NCI-H2081 treated with DMSO at 0.1 percent for 48 hours (cell line): ENCODE data around the gene CCNDBP1.
A peak's percentile ranks its signal among the peaks of the same experiment; 100 is the strongest.
"Not testable (repeated sequence)": the region's sequence is repeated elsewhere in the genome, so short reads cannot be mapped to it uniquely, and the experiment has no call there.

Source experiments
- DNase-seq: peaks from one replicate; lab custom pipeline; 2025; lab: John Stamatoyannopoulos, UW

CCNDBP1 gene

DNA sequence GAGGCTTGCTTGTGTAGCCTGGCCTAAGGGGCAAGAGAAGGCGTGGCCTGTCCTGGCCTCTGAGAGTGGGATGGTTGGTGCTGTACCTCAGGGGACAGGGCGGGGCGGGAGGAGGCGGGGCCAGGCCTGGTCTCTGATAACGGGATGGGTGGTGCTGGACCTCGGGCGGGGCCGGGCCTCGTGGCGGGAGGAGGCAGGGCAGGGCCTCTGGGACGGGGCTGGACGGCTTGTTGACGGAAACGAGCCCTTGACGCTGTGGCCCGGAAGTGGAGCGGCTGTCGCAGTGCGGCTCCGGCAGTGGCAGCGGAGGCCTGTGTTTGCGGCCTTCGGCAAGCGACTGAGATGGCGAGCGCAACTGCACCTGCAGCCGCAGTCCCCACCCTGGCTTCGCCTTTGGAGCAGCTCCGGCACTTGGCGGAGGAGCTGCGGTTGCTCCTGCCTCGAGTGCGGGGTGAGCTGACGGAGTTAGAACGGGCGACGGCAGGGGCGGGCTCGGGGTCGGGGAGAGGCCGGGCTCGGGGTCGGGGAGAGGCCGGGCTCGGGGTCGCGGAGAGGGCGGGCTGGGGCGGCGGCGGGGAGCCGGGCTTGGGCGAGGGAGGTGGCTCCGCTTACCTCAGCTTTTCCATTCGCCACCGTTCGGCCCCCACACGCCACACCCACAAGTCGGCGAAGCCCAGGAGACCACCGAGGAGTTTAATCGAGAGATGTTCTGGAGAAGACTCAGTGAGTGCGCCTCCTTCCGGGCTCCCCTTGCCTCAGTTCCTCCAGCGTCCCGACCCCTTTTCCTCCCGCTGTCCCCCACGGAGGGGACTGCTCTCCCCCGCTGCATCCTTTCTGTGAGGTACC is at the start of gene CCNDBP1:
CCNDBP1 (plus strand) TSS at position 247 of the 846 bp plus-strand sequence; CDS start at position 343, 96 bp downstream.
- DNase-seq, result no peak

GRCh38 chr15:43143203-43143941 is 41.8 kb upstream of the CCNDBP1 start:
- no peak for DNase-seq

DNA sequence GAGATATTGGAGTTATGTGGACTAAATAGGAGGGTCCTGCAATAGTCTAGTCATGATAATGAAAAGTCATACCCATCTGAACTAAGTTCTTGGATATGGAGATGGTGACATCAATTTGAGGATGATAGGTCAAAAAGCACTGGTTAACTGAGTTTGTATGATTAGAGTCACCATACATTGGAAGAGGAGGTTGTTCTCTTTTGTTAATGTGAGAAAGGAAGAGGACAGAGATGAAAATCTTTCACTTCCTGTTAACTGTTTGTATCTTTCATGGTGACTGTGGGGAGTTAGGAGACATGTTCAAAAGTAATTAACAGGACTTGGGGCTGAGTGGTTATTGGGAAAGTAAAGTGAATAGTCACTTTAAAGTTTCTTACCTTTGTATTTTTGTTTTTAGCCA is 40.7 kb upstream of the CCNDBP1 start:
- no peak for DNase-seq

DNA sequence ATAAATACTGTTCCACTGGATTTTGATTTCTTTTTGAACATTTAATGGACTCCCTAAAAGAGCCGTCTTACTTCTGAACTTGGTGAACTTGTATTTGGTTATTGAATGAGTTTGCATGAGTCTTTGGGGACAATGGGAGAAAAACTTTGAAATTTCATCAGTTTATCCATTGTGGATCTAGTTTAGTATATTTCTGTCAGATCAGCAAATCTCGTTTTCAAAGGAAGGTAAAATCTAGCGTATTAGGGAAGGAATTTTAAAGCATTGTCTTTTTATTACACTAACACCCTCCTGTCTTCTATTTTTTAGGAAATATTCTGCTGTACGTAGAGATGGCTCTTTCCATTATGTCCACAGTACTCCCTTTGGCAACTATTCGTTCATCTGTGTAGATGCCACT is 39.0 kb upstream of the CCNDBP1 start:
- DNase-seq, result no peak

DNA sequence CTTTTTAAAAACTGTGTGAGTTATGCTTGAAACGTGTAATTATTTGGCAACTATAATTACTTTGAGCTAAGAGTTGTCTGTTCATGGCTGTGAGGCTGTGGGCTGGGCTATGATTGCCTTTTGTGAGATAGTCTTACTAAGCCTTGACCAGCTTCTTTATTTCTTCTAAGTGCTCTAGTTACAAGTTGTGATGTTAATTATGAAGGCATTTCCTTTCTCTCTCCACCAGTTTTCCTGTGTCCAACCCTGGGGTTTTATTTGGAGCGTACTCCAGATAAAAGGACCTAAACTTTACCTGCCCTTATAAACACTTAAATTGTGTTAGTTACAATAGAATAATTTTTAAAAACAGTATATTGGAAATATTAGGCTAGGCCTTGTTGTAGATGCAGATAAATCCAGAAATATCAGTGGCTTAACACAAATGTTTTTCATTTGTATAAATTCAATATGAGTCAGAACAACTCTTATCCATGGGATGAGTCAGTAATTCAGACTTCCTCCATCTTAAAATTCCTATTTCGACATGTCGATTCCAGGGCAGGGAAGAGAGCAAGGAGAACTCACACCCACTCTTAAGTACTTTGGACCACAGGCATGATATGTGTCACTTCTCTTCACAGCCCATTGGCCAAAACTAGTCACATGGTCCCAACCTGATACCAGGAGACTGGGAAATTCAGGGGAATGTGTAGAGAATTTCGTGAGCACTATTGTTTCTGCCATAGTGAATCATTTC is 34.8 kb upstream of the CCNDBP1 start:
- no peak for DNase-seq

GRCh38 chr15:43151688-43152087 is 33.5 kb upstream of the CCNDBP1 start:
- no peak for DNase-seq

DNA sequence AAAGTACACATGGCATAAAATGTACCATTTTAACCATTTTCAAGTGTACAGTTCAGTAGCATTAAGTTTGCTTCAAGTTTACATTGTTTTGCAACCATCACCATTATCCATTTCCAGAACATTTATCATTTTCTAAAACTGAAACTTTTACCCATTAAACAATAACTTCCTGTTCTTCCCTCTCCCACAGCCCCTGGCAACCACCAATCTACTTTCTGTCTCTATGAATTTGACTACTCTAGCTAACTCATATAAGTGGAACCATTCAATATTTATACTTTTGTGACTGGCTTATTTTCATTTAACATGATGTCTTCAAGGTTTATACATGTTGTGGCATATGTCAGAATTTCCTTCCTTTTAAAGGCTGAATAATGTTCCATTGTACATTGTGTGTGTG is 31.9 kb upstream of the CCNDBP1 start:
- no peak for DNase-seq

DNA sequence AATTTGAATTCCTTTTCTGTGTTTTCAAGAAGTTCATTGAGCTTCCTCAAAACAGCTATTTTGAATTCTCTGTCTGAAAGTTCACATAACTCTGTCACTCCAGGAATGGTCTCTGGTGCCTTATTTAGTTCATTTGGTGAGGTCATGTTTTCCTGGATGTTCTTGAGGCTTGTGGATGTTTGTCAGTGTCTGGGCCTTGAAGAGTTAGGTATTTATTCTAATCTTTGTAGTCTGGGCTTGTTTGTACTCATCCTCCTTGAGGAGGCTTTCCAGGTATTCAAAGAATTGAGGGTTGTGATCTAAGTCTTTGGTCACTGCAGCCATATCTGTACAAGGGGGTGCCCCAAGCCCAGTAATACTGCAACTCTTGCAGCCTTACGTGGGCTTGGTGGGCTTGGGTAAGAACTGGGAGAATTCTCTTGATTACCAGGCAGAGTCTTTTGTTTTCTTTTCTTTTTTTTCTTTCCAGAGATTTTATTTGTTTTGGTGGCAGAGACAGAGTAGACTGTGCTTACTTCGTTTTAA is 19.3 kb upstream of the CCNDBP1 start:
- no peak for DNase-seq

DNA sequence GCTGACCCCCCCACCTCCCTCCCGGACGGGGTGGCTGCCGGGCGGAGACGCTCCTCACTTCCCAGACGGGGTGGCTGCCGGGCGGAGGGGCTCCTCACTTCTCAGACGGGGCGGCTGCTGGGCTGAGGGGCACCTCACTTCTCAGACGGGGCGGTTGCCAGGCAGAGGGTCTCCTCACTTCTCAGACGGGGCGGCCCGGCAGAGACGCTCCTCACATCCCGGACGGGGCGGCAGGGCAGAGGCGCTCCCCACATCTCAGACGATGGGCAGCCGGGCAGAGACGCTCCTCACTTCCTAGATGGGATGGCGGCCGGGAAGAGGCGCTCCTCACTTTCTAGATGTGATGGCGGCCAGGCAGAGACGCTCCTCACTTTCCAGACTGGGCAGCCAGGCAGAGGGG is 17.9 kb upstream of the CCNDBP1 start:
- not testable (repeated sequence) for DNase-seq

- DNase-seq, result no peak
Observed at GRCh38 chr15:43168192-43169107, 16.8 kb upstream of the CCNDBP1 start.

GRCh38 chr15:43169888-43170287 is 15.3 kb upstream of the CCNDBP1 start:
- DNase-seq, result no peak

DNA sequence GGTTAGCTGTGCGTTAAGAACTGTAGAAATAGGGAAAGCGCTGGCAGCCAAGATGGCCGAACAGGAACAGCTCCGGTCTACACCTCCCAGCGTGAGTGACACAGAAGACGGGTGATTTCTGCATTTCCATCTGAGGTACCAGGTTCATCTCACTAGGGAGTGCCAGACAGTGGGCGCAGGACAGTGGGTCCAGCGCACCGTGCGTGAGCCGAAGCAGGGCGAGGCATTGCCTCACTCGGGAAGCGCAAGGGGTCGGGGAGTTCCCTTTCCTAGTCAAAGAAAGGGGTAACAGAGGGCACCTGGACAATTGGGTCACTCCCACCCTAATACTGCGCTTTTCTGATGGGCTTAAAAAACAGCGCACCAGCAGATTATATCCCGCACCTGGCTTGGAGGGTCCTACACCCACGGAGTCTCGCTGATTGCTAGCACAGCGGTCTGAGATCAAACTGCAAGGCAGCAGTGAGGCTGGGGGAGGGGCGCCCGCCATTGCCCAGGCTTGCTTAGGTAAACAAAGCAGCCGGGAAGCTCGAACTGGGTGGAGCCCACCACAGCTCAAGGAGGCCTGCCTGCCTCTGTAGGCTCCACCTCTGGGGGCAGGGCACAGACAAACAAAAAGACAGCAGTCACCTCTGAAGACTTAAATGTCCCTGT is 9.4 kb upstream of the CCNDBP1 start:
- not testable (repeated sequence) for DNase-seq

DNA sequence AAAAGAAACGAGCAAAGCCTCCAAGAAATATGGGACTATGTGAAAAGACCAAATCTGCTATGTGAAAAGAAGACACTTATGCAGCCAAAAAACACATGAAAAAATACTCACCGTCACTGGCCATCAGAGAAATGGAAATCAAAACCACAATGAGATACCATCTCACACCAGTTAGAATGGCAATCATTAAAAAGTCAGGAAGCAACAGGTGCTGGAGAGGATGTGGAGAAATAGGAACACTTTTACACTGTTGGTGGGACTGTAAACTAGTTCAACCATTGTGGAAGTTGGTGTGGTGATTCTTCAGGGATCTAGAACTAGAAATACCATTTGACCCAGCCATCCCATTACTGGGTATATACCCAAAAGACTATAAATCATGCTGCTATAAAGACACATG is 8.1 kb upstream of the CCNDBP1 start:
- not testable (repeated sequence) for DNase-seq

DNA sequence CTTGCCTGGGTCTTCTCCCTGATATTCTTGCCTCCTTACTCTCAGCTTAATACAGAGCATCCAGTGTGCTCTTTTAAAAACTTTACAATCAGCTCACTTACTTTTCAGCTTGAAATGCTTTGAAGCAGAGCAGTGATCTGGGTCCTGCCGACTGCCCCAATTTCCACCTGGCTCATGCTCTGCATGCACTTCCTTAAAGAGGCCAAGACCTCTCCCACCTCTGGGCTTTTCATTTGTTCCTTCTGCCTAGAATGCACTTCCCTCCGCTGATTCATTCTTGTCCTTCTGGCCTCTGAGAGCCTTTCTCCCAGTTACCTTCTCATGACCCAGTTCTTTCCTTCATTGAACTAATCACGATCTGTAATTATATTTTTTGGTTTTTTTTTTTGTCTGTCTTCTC is 1.9 kb upstream of the CCNDBP1 start:
- DNase-seq, result no peak

GRCh38 chr15:43184407-43185124 is 637 bp upstream of the CCNDBP1 start:
- no peak for DNase-seq

- no peak for DNase-seq
Observed at GRCh38 chr15:43186003-43186353, 775 bp downstream of the CCNDBP1 start.

DNA sequence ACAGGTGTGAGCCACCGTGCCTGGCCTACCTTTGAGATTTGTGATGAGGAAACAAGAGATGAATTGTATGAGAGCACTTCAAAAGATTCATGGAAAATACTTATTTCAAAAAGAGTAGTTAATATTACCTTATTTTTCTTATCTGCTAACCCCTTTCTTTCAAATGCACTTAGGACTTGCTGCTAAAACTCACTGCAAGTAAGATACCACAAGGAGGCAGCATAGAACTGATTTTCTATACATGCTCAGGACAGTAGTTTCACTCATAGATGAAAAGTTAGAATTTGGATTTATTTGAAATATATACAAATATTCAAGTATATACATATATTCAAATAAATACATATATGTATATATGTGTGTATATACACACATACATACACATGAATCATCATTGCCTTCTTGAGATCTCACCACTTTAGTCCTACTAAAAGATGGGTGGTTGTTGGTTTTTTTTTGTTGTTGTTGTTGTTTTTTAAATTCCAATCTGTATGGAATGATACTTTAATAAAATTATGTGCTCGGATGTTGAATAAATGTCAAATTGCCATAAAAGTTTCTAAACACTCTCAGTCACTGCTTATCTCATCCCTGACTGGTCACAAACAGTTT is 2.4 kb downstream of the CCNDBP1 start:
- peak; percentile 34 for DNase-seq

GRCh38 chr15:43189296-43189695 is 4.1 kb downstream of the CCNDBP1 start:
- DNase-seq, result no peak

DNA sequence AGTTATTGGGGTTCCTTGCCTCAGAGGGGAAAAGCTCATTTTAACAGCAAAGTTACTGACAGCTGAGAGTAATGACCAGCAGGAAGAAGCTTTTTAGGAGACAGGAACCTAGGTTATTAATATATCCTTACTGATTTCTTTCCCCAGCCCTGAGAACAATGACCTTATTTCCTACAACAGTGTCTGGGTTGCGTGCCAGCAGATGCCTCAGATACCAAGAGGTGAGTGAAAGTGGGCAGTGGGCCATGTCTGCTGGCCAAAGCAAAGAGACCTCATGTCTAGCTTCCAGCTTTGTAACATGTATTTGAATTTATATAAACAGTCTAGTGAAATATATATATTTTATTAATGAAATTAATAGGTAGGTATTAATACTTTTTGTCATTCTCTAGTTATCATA is 5.0 kb downstream of the CCNDBP1 start:
- no peak for DNase-seq

DNA sequence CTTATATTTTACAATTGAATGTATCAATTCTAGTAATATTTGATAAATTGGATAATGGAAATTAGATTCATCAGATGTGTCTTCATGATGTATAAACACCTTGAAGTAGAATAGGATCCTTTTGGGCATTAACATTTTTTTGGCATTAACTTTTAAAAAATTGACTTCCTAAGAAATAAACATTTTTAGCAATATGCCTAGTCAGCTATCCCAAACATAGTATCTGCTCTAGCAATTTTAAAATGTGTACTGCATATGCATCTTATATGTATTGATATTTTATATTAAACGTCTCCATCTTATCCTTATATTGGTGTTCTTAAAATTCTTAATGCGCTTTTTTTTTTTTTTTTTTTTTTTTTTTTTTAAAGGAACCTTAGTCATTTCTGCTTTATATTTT is 8.5 kb downstream of the CCNDBP1 start:
- DNase-seq, result no peak
